HG03103 (cell line): Measurements from ENCODE around the gene PDE6G.
"Not testable (repeated sequence)": the region's sequence is repeated elsewhere in the genome, so short reads cannot be mapped to it uniquely, and the experiment has no call there.

Experiments
- ATAC-seq: cut with Tn5 transposase; IDR thresholded peaks from one replicate; pipeline ENCODE4 v1.9.1; 2021; ENCODE audit warnings: low read depth; ENCODE audit not compliant: unreplicated experiment

PDE6G gene

GRCh38 chr17:81638683-81639082 lies 17.7 kb downstream of the PDE6G start:
- no peak for ATAC-seq

GRCh38 chr17:81636505-81637288 lies 19.6 kb downstream of the PDE6G start, which contains the start of the genes NPLOC4 and TSPAN10:
Gene NPLOC4 (minus strand): TSS chr17:81637112. CDS start chr17:81636930, 182 bp downstream.
Gene TSPAN10 (plus strand): TSS chr17:81637196. CDS start chr17:81642413, 5,217 bp downstream.
- ATAC-seq, result peak; percentile 88

GRCh38 chr17:81635973-81636504 lies 20.3 kb downstream of the PDE6G start:
- no peak for ATAC-seq

- ATAC-seq, result no peak
Measured at GRCh38 chr17:81635431-81635830, 20.9 kb downstream of the PDE6G start.

GRCh38 chr17:81631482-81631881 lies 24.9 kb downstream of the PDE6G start:
- ATAC-seq, result no peak

GRCh38 chr17:81630274-81630673 lies 26.1 kb downstream of the PDE6G start:
- no peak for ATAC-seq

- no peak for ATAC-seq
Measured at GRCh38 chr17:81621494-81622130, 34.7 kb downstream of the PDE6G start.

- not testable (repeated sequence) for ATAC-seq
Measured at GRCh38 chr17:81618307-81618706, 38.0 kb downstream of the PDE6G start.

- ATAC-seq, result no peak
Measured at GRCh38 chr17:81616877-81617276, 39.5 kb downstream of the PDE6G start.

GRCh38 chr17:81615401-81615930 lies 40.9 kb downstream of the PDE6G start:
- no peak for ATAC-seq

- ATAC-seq, result no peak
Measured at GRCh38 chr17:81612172-81612970, 44.0 kb downstream of the PDE6G start.

- no peak for ATAC-seq
Measured at GRCh38 chr17:81609541-81610311, 46.6 kb downstream of the PDE6G start.

- no peak for ATAC-seq
Measured at GRCh38 chr17:81608605-81609004, 47.7 kb downstream of the PDE6G start.

GRCh38 chr17:81608082-81608481 lies 48.3 kb downstream of the PDE6G start:
- ATAC-seq, result no peak

- no peak for ATAC-seq
Measured at GRCh38 chr17:81607431-81607830, 48.9 kb downstream of the PDE6G start.

- ATAC-seq, result no peak
Measured at GRCh38 chr17:81603846-81604610, 52.3 kb downstream of the PDE6G start.

- ATAC-seq, result no peak
Measured at GRCh38 chr17:81601525-81602120, 54.7 kb downstream of the PDE6G start.
